ENCODE data around the gene FBXO34. TPM values are rescaled to one million over a fixed set of nuclear protein-coding genes. Genes with fewer than 3 reads are reported as not detected.

FBXO34 gene
- total and polyA plus RNA-seq, 10 of the 15 experiments (the other 5 are each of a cell fraction or from before 2014, with no cell fraction given), result 5.6 to 22.8 (median 17.6) TPM

DNA sequence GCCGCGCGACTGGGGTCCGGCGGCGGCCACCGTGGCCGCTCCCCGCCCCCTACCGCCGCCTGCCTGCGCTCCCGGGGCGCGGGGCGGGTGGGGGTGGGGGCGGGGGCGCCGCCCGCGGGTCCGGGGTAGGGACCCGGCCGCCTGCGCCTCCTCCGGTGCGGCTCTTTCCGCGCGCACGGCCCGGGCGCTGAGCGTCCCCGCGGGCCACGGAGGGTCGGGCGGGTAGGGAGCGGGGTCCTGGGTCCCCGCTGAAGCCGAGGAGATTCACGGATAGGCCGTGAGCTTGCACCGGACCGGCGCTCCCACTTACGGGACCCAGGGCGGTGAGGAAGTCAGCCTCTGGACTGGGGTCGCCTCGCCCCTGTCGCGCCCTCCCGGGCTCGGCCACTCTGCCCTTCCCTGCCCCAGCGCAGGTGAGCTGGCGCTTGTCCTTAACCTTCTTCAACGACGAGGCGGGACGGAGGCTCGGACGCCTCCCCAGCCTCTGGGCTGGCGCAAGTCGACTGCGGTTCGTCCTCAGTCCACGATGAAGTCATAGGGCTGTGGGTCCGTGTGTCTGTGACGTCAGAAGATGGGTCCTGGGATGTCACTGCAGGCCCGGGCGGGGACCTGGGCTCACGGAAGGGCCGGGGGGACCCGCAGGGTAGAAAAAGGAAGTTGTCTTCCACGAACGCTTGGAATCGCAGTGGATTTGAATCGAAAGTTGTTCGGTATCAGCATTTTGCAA lies 514 bp downstream of the FBXO34 start (continued):
- TF ChIP-seq CREM (IDR thresholded peaks at IDR 0.05; ENCODE audit: low read depth) (peak; percentile 99), POU2F2 (IDR thresholded peaks at IDR 0.05; ENCODE audit: borderline replicate concordance, low read depth, low read length) (peak; percentile 47; the same call in 1 of the 3 replicates), ATF7 (IDR thresholded peaks at IDR 0.05; ENCODE audit: low read depth) (peak; percentile 88), ASH2L (IDR thresholded peaks at IDR 0.05; ENCODE audit: borderline replicate concordance, low read depth) (0 out of 2 replicates have a peak, but pooled peaks have one; percentile 23), ESRRA (IDR thresholded peaks at IDR 0.05; ENCODE audit: low read length) (no peak), ZZZ3 (IDR thresholded peaks at IDR 0.05; ENCODE audit: control insufficient read depth, insufficient read length, low read depth) (no peak), FOXK2 (IDR thresholded peaks at IDR 0.05) (no peak), ZNF207 (IDR thresholded peaks at IDR 0.05; ENCODE audit: borderline replicate concordance) (0 out of 2 replicates have a peak, but pooled peaks have one; percentile 56), POLR2A (IDR thresholded peaks at IDR 0.05; ENCODE audit: low read depth, low read length) (peak; percentile 74), POLR2AphosphoS2 (IDR thresholded peaks at IDR 0.05; ENCODE audit: low read depth, low read length) (no peak), NR2C1 (IDR thresholded peaks at IDR 0.05) (no peak), PBX3 (IDR thresholded peaks at IDR 0.05; ENCODE audit: insufficient replicate concordance, low read depth, low read length) (no peak), SKIL (IDR thresholded peaks at IDR 0.05; ENCODE audit: low read depth, poor library complexity, severe bottlenecking) (no peak), ZNF622 (IDR thresholded peaks at IDR 0.05) (no peak), ZNF217 (IDR thresholded peaks at IDR 0.05) (no peak), EGR1 (IDR thresholded peaks at IDR 0.05; ENCODE audit: borderline replicate concordance in 1 of 2, low read depth in 2 of 2, low read length in 2 of 2) (peak in 1 of 2 experiments; percentile 3; a peak in 1 of 3 replicates)
- TF ChIP-seq, protein P1, sequence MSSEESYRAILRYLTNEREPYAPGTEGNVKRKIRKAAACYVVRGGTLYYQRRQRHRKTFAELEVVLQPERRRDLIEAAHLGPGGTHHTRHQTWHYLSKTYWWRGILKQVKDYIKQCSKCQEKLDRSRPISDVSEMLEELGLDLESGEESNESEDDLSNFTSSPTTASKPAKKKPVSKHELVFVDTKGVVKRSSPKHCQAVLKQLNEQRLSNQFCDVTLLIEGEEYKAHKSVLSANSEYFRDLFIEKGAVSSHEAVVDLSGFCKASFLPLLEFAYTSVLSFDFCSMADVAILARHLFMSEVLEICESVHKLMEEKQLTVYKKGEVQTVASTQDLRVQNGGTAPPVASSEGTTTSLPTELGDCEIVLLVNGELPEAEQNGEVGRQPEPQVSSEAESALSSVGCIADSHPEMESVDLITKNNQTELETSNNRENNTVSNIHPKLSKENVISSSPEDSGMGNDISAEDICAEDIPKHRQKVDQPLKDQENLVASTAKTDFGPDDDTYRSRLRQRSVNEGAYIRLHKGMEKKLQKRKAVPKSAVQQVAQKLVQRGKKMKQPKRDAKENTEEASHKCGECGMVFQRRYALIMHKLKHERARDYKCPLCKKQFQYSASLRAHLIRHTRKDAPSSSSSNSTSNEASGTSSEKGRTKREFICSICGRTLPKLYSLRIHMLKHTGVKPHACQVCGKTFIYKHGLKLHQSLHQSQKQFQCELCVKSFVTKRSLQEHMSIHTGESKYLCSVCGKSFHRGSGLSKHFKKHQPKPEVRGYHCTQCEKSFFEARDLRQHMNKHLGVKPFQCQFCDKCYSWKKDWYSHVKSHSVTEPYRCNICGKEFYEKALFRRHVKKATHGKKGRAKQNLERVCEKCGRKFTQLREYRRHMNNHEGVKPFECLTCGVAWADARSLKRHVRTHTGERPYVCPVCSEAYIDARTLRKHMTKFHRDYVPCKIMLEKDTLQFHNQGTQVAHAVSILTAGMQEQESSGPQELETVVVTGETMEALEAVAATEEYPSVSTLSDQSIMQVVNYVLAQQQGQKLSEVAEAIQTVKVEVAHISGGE (CRISPR knock-in tag; IDR thresholded peaks at IDR 0.05), result no peak
- TF ChIP-seq, protein P2, sequence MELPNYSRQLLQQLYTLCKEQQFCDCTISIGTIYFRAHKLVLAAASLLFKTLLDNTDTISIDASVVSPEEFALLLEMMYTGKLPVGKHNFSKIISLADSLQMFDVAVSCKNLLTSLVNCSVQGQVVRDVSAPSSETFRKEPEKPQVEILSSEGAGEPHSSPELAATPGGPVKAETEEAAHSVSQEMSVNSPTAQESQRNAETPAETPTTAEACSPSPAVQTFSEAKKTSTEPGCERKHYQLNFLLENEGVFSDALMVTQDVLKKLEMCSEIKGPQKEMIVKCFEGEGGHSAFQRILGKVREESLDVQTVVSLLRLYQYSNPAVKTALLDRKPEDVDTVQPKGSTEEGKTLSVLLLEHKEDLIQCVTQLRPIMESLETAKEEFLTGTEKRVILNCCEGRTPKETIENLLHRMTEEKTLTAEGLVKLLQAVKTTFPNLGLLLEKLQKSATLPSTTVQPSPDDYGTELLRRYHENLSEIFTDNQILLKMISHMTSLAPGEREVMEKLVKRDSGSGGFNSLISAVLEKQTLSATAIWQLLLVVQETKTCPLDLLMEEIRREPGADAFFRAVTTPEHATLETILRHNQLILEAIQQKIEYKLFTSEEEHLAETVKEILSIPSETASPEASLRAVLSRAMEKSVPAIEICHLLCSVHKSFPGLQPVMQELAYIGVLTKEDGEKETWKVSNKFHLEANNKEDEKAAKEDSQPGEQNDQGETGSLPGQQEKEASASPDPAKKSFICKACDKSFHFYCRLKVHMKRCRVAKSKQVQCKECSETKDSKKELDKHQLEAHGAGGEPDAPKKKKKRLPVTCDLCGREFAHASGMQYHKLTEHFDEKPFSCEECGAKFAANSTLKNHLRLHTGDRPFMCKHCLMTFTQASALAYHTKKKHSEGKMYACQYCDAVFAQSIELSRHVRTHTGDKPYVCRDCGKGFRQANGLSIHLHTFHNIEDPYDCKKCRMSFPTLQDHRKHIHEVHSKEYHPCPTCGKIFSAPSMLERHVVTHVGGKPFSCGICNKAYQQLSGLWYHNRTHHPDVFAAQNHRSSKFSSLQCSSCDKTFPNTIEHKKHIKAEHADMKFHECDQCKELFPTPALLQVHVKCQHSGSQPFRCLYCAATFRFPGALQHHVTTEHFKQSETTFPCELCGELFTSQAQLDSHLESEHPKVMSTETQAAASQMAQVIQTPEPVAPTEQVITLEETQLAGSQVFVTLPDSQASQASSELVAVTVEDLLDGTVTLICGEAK (IDR thresholded peaks at IDR 0.05; ENCODE audit: borderline replicate concordance), result peak; percentile 41; the same call in 1 of the 2 replicates

Data from GM12878 (cell line).